GM21723 (cell line): ENCODE measurements around the gene METTL26.

ENCODE experiments used
- ATAC-seq: cut with Tn5 transposase; IDR thresholded peaks from one replicate; pipeline ENCODE4 v1.9.1; 2021; ENCODE audit warnings: mild to moderate bottlenecking, moderate library complexity; ENCODE audit not compliant: unreplicated experiment

The METTL26 gene

DNA sequence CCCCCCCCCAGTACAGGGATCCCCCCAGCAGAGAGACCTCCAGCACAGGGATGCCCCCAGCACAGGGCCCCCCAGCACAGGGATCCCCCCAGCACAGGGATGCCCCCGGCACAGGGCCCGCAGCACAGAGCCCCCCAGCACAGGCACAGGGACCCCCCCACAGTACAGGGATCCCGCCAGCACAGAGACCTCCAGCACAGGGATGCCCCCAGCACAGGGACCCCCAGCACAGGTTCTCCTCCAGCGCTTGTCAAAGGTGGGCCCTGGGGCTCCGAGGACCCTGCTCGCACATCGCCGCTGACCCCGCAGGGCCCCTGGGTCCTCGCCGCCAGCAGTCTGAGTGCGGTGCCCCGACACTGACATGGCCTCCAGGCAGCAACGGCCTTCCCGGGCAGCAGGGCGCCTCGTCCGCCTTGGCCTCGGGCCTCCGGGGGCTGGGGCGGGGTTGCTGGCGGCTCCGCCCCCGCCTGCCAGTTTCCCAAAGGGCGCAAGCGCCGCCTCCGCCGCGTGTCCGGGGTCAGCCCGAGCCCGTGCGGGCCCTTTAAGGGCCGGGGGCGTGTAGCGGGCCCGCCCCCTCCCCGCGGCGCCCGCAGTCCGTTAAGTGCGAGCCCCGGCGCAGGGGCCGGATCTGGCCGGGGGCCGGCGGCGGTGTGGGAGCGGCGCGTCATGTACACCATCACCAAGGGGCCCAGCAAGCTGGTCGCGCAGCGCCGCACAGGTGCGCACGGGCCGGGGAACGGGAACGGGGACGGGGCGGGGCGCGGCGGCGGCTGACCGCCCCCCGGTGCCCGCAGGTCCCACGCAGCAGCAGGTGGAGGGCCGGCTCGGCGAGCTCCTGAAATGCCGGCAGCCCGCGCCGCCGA, 5.5 kb upstream of the METTL26 start, which contains the start of gene MCRIP2:
TSS of gene MCRIP2 (plus strand) at position 503 of the 863 bp plus-strand sequence. CDS start at position 667, 164 bp downstream.
- peak; percentile 43 for ATAC-seq

DNA sequence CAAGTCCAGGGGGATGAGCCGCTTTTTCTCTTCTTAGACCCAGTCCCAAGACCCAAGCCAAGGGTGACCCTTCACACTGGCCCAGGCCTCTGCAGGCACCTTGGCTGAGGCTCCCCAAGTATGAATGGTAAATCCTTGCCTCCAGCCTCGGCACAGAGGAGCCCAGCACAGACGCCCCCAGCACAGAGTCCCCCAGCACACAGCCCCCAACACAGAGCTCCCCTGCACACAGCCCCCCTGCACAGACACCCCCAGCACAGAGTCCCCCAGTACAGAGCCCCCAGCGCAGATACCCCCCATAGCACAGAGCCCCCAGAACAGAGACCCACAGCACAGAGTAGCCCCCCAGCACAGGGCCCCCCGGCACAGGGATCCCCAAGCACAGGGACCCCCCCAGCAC, 4.5 kb upstream of the METTL26 start:
- no peak for ATAC-seq

DNA sequence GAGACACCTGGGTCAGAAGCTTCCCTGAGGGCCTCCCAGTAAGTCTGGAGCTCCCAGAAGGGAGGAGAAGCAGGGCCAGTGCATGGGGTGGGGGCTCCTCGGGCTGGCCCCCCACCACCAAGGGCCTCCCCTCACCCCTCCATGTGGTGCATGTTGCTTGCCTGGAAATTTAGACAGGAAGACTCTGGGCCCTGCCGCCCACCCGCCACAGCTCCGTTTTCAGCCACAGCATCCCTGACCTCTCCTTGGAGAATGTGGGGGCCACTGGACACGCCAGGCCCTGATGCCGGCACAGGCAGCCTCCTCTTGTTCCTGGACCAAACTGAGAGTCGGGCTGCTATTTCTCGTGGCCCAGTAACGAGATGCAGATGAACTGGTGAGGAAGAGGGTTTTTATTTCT, 2.7 kb upstream of the METTL26 start:
- ATAC-seq = no peak

DNA sequence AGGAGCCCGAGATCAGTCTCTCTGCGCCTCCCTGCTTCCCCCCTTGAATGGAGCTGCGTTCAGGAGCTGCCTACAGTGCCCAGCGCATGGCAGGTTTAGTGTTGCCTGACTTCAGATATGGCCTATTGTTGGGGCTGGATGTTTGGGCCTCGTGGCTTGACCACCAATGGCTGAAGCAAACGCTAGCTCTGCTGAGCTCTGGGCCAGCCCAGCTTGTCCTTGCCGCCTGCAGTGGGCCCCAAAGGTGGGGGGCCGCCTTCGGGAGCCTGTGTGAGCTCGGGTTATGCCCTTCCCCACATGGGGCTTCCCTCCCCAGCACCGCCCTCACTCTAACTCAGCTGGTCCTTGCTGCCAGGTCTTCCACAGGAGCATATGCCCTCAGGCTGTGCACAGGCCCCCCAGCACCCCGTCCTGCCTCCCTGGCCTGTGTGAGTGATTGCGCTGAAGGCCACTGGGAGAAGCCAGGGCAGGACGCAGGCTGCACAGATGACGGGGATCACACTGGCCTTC, 2.0 kb upstream of the METTL26 start:
- no peak for ATAC-seq

DNA sequence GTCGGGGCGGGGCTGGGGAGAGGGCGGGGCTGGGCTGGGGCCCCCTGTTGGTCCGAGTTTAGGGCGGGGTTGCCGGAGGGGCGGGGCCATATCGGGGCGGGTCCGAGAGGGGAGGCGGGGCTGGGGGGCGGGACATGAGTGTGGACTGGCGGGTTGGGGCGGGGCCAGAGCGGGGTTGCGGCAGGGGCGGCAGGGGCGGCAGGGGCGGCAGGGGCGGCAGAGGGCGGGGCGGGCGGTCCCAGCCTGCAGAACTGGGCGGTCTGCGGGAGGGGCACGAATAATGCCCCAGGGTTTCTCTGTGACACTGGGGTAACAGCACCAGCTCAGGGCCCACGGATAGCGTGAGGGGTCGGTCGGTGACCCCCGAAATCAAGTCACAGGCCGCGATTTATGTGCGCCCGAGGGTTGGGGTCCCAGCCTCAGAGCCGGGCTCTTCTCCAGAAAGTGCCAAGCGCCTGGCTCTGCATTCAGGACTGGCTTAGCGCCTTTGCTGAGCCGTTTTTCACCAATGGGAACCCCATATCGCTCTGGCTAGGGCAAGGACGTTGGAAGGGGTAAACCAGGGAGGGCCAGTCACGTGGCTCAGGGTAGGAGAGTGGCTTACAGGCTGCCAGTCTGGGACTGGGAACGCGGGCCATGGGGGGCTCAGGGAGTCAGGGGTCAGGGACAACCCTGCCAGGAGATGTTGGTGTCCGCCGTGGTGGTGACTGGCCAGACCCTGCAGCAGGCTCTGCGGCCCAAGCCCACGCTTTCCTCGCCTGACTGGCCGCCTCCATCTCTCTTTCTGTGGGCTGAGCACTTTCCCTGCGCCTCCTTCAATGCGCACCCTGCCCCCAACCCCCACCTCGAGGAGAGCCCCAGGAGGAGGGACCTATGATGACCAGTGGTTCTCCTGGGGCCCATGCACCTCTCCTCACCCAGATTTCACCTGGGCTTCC, 1.2 kb upstream of the METTL26 start:
- ATAC-seq = no peak

DNA sequence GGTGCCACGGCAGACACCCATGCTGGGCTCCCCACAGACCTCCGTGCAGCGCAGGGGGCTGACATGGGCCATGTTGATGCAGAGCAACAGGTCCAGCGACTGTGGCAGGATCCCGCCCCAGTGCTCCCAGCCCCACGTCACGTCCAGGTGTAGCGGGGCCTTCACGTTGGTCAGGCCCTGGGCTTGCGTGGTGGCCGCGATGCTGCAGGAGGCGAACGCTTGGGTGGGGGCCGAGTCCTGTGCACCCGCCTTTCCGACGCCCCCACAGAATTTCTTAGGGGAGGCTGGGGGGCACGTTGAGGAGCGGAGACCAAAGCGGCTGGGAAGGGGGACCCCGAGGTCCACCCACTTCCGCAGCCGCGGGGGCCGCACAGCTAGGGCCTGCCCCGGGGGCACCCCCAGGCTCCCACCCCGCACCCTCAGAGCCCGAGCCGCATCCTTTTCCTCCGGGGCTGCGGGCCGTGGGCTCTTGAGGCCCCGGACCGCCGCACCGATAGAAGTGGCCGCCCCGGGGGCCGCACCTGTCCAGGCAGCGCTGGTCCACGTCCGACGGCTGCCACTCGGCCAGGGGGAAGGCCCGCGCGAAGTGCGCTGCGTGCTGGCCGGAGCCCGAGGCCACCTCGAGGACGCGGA, 416 bp downstream of the METTL26 start:
- no peak for ATAC-seq

DNA sequence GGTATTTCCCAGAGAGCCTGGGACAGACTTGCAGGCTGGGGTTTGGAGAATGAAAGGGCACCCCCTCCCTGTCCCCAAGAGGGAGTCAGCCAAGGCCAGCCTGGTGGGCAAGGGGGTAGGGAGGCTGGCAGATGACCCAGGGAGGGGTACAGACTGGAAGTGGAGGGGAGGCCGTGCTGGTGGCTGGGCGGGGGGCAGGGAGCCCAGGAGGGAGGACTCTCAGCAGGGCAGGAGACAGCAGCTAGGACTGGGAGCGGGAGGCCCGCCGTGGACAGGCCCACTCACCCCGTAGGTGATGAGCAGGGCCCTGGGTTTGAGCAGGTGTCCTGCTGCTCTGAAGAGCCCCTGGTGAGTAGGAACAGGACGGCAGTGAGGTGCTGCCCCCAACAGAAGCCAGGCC, 1.1 kb downstream of the METTL26 start:
- ATAC-seq = no peak

DNA sequence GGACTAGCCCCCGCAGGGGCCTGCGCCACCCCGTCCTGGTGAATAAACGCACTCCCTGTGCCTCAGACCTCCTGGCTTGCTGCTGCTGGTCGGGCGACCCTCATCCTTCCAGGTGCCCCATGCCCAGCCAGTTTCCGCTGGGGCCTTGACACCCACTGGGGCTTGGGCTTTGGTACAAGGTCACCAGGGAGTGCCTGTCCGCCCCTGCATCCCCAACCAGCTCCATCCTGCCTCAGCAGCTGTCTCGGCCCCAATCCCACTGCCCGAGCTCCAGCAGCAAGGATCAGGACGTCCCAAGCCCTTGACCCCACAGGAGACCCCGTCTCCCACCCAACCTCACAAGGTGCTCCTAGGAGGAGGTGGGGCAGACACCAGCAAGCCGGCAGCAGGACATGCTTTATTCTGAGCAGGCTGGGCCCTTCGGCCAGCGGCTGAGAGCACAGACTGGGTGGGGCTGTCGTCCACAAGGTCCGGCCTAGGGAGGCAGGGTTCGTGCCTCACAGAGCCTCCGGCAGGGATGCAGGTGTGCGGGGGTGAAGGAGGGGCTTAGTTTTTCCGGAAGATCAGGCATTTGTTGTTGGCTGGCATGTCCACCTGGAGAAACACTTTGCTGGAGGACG, 1.9 kb downstream of the METTL26 start:
- ATAC-seq = no peak

DNA sequence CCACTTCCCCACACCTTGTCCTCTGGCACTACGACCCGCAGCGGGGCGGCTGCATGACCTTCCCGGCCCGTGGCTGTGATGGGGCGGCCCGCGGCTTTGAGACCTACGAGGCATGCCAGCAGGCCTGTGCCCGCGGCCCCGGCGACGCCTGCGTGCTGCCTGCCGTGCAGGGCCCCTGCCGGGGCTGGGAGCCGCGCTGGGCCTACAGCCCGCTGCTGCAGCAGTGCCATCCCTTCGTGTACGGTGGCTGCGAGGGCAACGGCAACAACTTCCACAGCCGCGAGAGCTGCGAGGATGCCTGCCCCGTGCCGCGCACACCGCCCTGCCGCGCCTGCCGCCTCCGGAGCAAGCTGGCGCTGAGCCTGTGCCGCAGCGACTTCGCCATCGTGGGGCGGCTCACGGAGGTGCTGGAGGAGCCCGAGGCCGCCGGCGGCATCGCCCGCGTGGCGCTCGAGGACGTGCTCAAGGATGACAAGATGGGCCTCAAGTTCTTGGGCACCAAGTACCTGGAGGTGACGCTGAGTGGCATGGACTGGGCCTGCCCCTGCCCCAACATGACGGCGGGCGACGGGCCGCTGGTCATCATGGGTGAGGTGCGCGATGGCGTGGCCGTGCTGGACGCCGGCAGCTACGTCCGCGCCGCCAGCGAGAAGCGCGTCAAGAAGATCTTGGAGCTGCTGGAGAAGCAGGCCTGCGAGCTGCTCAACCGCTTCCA, 2.6 kb downstream of the METTL26 start:
- no peak for ATAC-seq

DNA sequence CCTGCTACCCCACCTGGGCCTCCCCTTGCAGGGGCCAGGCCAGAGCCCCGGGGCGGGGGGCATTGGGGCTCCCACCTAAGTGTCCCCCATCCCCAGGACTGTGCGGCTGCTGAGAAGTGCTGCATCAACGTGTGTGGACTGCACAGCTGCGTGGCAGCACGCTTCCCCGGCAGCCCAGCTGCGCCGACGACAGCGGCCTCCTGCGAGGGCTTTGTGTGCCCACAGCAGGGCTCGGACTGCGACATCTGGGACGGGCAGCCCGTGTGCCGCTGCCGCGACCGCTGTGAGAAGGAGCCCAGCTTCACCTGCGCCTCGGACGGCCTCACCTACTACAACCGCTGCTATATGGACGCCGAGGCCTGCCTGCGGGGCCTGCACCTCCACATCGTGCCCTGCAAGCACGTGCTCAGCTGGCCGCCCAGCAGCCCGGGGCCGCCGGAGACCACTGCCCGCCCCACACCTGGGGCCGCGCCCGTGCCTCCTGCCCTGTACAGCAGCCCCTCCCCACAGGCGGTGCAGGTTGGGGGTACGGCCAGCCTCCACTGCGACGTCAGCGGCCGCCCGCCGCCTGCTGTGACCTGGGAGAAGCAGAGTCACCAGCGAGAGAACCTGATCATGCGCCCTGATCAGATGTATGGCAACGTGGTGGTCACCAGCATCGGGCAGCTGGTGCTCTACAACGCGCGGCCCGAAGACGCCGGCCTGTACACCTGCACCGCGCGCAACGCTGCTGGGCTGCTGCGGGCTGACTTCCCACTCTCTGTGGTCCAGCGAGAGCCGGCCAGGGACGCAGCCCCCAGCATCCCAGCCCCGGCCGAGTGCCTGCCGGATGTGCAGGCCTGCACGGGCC, 3.4 kb downstream of the METTL26 start:
- no peak for ATAC-seq

DNA sequence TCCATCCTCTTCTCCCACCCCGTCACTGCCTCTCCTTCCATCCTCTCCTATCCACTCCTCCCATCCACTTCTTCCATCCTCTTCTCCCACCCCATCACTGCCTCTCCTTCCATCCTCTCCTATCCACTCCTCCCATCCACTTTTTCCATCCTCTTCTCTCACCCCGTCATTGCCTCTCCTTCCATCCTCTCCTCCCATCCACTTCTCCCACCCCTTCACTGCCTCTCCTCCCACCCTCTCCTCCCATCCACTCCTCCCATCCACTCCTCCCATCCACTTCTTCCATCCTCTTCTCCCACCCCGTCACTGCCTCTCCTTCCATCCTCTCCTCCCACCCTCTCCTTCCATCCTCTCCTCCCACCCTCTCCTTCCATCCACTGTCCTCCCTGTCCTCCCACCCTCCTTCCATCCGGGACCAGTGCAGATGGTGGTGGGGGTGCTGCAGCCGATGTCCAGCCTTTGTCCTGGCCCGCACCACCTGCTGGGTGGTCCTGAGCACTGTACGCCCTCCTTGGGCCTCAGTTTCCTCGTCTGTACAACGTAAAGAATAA, 4.2 kb downstream of the METTL26 start:
- no peak for ATAC-seq

DNA sequence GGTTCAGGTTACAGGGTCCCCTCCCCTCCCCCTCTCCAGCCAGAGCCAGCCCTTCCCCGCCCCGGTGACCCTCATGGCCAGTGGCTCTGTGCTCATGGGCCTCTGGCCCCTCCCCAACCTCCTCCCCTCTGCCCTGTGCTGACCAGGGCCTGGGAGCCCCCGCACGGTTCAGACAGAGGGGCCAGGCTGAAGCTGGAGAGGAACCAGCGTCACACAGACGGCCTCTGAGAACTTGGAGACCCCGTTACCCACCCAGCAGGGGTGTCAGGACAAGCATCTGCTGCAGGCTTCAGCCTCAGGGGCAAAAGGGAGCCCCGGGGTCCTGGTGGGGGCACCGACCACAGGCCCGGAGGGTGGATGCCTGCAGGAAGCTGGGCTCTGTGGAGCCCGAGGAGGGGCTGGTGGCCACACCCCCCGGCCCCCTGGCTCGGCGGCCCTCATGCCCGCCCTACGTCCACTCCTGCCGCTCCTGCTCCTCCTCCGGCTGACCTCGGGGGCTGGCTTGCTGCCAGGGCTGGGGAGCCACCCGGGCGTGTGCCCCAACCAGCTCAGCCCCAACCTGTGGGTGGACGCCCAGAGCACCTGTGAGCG, 5.2 kb downstream of the METTL26 start, which contains the start of gene WFIKKN1:
TSS of gene WFIKKN1 (plus strand) at position 171 of the 591 bp plus-strand sequence. CDS start at position 440, 269 bp downstream.
- no peak for ATAC-seq

DNA sequence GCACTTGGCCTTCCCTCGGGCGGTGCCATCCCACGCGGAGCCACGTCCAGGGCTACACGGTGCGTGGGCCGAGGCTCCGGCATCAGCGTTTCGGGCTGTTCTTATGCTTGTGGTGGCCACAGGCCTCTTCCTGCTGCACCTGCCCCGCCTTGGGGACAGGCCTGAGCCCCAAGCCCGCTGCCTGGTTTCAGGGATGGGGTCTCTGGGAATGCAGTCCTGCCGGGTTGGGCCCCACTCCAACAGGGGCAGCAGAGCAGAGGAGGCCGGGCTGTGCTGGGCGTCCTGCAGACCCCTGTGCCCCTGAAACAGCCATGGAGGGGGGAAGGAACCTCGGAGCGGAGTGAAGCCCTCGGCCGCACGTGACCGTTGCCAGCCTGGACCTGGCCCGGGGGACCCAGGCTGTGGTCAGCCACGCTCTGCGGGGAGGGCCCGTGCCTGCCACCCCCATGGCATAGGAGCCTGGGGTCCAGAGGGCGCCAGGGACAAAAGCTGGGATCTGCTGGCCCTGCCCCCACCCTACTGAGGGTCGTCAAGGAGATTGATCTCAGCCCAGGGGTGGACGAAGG, 5.8 kb downstream of the METTL26 start:
- ATAC-seq = no peak

DNA sequence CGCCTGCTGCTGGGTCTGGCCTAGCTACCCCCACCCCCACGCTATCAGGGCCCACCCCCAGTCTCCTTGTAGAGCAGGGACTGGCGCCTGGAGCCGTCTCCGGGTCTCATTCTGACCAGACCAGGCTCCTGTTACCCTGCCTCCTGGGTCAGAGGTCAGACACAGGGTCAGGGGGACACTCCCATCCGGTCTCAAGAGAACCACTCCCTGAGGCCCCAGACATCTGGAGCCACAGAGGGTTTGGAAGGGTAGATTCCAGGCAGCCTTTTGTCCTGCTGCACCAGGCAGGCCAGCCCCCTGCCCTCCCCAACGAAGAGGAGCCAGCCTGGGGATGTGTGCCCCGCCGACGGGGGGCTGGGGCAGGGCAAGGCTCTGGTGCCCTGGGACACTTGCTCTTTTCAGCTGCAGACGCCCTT, 6.3 kb downstream of the METTL26 start:
- ATAC-seq = no peak

DNA sequence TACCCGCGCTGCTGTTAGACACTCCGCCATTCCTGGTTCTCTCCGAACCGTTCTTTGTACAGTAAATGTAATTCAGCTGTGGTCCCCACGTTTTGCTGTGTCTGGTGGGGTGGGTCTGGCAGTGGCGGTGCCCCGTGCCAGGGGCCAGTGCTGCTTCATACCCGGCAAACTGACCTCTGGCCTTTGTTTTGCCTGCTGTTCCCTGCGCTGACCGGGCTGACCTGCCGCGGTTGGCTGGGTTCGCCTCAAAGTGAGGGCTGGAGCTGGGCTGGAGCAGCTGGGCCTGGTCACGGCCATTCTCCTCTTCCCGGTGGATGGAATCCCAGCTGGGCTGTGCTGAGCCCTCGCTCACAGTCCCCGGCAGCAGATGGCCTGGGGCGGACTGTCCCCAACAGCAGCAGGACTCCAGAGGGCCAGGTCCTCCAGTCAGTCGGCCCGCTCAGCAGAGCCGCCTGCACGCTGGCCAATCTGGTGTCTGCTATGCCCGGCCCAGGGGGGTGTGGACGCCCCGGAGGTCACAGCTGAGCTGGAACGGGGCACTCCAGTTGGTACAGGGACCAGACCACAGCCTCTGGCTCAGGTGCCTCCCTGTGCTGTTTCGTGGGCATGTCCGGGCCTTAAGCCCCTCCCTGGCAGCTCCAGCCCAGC, 6.8 kb downstream of the METTL26 start:
- no peak for ATAC-seq

DNA sequence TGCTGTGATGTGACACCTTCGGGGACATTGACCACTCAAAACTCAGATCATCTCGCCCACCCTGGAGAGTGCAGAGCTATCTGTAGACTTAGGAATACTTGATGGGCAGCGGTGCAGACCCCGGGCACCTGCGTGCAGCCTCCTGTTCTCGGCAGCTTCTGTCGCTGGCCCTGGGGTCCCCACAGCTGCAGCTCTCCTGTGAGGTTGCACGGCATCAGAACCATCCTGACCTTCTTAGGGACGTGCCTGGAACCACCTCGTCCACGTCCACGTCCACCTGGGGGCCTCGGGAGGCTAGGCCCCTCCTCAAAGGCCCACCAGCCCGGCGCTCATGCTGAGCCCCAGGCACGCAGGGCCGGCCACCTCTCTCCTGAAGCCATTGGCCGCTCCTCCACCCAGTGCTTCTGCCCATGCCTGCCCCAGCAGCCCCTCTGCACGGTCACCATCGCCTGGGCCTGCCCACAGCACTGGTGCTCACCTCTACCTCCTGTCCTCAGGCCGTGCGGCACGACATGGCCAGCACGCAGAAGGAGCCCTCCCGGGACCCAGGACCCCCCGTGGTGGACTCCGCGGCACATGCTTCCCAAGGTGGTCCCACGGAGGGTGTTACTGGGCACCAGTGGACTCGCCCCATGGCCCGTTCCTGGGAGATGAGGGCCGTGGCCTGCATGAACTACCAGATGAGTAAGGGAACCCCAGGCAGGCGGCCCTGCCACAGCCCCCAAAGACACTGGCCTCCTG, 7.6 kb downstream of the METTL26 start:
- ATAC-seq = no peak
